ENCODE results near the gene PATE4. TPM values are rescaled to one million over a fixed set of nuclear protein-coding genes. Genes with fewer than 3 reads are reported as not detected.

The PATE4 gene
- total RNA-seq, 6 experiments from 2014 or later = not detected

DNA sequence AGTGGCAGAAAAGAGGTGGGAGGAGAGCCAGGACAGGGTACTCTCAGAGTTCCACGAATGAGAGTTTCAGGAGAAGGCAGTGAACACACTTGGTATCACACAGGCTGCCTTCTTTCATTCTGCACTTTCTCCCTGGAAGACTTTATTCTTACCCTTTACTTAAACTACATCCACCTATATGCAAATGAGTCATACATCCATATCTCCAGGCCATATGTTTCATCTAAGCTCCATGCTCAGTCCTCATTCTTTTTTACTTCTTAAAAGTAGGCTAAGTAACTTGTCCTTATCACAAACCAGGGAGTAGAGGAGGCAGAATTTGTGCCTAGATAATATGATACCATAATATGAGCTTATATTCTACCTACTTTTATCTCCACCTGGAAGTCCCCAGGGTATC lies 48.2 kb downstream of the PATE4 start:
- 38% methylated on average over 1 of the region's 1 CpG for WGBS (ENCODE audit: insufficient coverage, low coverage, low lambda C conversion rate, missing lambda C conversion rate)
- Histone ChIP-seq H3K4me1 (no peaks in the 10 kb centered on the region), H3K9me3 (no peaks in the 10 kb centered on the region), H3K36me3 (no peaks in the 10 kb centered on the region), H3K27me3 (no peaks in the 10 kb centered on the region), H3K4me3 (no peak overlapping the region), H3K27ac (no peak overlapping the region)
- DNase-seq (no peak), ATAC-seq (no peak)
- no peak for TF ChIP-seq POLR2A (IDR thresholded peaks at IDR 0.05)
- TF ChIP-seq, protein P1, sequence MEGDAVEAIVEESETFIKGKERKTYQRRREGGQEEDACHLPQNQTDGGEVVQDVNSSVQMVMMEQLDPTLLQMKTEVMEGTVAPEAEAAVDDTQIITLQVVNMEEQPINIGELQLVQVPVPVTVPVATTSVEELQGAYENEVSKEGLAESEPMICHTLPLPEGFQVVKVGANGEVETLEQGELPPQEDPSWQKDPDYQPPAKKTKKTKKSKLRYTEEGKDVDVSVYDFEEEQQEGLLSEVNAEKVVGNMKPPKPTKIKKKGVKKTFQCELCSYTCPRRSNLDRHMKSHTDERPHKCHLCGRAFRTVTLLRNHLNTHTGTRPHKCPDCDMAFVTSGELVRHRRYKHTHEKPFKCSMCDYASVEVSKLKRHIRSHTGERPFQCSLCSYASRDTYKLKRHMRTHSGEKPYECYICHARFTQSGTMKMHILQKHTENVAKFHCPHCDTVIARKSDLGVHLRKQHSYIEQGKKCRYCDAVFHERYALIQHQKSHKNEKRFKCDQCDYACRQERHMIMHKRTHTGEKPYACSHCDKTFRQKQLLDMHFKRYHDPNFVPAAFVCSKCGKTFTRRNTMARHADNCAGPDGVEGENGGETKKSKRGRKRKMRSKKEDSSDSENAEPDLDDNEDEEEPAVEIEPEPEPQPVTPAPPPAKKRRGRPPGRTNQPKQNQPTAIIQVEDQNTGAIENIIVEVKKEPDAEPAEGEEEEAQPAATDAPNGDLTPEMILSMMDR (IDR thresholded peaks at IDR 0.05) = no peak
- intact Hi-C loops (cut with DNase I) = no loop called here

DNA sequence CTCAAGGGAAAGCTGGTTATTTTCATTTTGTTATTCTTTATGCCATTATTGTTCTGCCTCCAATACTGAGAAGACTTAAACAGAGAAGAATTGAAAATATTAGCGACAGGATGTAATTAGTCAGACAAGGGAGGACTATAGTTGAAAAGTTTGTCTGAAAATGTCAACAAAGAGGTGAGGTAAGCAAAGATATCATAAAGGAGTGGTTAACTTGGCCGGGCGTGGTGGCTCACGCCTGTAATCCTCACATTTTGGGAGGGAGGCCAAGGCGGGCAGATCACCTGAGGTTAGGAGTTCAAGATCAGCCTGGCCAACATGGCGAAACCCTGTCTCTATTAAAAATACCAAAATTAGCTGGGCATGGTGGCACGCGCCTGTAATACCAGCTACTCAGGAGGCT lies 50.3 kb downstream of the PATE4 start:
- Histone ChIP-seq H3K27me3 (no peaks in the 10 kb centered on the region), H3K27ac (no peak overlapping the region)
- no peak for ATAC-seq

DNA sequence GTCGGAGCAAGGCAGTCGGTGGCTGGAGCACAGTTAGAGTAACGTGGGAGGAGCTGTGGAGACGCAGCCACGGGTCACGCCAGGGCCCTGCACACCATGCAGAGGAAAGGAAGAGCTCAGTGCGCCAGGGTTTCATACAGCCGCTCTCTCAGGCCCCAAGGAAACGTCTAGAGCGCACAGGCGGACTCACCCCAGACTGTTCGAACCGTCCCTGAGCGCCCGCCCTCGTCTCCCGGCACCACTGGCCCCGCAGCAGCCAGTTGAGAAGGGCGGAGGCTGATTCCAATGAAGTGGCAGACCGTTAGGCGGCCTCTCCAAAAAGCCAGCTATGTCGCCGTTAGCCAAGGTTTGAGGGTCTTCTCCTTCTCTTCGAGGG lies 53.9 kb downstream of the PATE4 start:
- Histone ChIP-seq H3K4me1 (peaks cover 0 to 7% (median 2%) of the 10 kb centered on the region in 4 donors), H3K9me3 (no peaks in the 10 kb centered on the region), H3K4me3 (peak overlapping the region; percentile 64 to 87 (median 81)), H3K27ac (peak overlapping the region; percentile 17 to 91 (median 86)), H3K27me3 (no peaks in the 10 kb centered on the region), H3K36me3 (no peaks in the 10 kb centered on the region)
- DNase-seq = peak in 2 of 3 donors; percentile 48 to 63
- peak; percentile 4 to 15 (median 11) for ATAC-seq
- 33% methylated on average over 5 of the region's 24 CpGs for WGBS (ENCODE audit: insufficient coverage, low coverage, low lambda C conversion rate, missing lambda C conversion rate)
- TF ChIP-seq, protein P1 (IDR thresholded peaks at IDR 0.05) = no peak
- TF ChIP-seq POLR2A (IDR thresholded peaks at IDR 0.05) = no peak
- intact Hi-C loops (cut with DNase I) = no loop called here

More for the DNA sequence above, 50.3 kb downstream of the PATE4 start:
- intact Hi-C loops (cut with DNase I) = no loop called here
- 71% methylated on average over 5 of the region's 8 CpGs for WGBS (ENCODE audit: insufficient coverage, low coverage, low lambda C conversion rate, missing lambda C conversion rate)
- no peaks in the 10 kb centered on the region for H3K4me1 ChIP-seq
- TF ChIP-seq, protein P1 (IDR thresholded peaks at IDR 0.05) = no peak
- TF ChIP-seq POLR2A (IDR thresholded peaks at IDR 0.05) = no peak
- no peak overlapping the region for H3K4me3 ChIP-seq
- no peaks in the 10 kb centered on the region for H3K36me3 ChIP-seq
- H3K9me3 ChIP-seq = no peaks in the 10 kb centered on the region
- no peak for DNase-seq

DNA sequence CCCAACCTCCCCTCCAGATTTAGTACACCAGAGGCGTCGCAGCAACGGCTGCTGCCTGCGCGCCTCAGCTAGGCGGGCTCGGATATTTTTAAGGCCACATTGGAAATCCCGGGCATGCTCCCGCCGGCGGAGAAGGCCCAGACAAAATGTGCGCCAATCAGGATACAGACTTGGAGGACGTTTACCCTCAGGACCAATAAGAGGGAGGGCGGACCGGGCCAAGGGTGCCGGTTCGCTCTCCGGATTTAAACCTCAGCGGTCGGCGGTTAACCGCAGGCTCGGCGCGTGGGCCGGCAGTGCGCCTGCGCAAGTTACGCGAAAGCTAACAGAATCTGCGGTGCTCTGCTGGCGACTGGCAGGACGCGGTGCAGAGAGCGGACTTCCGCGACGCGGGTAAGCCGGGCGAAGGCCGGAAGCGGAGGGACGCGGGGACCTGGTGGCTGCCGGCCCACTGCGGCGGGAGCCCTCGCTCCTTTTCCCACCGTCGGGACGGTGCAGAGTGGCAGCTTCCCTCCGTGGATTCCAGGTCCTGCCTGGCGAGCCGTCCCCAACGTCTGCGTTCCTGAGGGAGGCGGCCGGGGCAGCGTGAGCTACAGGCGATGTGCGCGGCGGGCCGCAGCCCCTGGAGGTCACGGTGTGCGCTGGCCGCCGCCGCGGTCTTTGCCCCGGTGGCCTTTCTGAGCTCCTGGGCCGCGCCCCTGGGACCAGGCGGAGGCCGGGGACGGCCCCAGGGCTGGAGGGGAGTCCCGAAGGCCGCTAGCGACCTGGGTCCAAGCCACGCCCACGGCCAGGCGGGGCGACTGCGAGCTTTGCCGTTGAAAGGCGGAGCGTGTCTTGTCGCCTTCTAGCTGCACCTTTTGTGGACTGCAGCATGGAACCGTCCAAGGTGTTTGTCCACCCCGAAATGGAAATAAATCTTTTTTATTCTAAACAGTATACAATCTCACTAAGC lies 54.5 kb downstream of the PATE4 start, which contains the start of gene HYLS1:
TSS of gene HYLS1 (plus strand) at position 296 of the 952 bp plus-strand sequence. CDS start 11,701 bp downstream, outside the sequence.
- no peaks in the 10 kb centered on the region for H3K36me3 ChIP-seq
- no peaks in the 10 kb centered on the region for H3K9me3 ChIP-seq
- H3K4me3 ChIP-seq = peak within 1 kb of the TSS; percentile 64 to 87 (median 81)
- H3K27me3 ChIP-seq = no peaks in the 10 kb centered on the region
- peak; percentile 95 to 97 (median 96) for DNase-seq
- H3K27ac ChIP-seq = peak within 1 kb of the TSS; percentile 82 to 91 (median 86)
- peak; percentile 87 for TF ChIP-seq POLR2A (IDR thresholded peaks at IDR 0.05)
- TF ChIP-seq, protein P1 (IDR thresholded peaks at IDR 0.05) = peak; percentile 8 to 52 (median 46)
- ATAC-seq = peak; percentile 90 to 96 (median 94)
- 0% methylated on average over 14 of the region's 91 CpGs for WGBS (ENCODE audit: insufficient coverage, low coverage, low lambda C conversion rate, missing lambda C conversion rate)
- intact Hi-C loops (cut with DNase I) = no loop called here
- peaks cover 0 to 13% (median 6%) of the 10 kb centered on the region in 4 donors for H3K4me1 ChIP-seq

Other genes with a start within 250 kb of the PATE4 start
- gene STT3A, start 240.5 kb upstream of the PATE4 start, total RNA-seq = 100 to 1,000 TPM in 1 of 6 experiments, 10 to 100 TPM in 5; 73.3 to 108 (median 86.8) TPM
- gene CHEK1, start 208.2 kb upstream of the PATE4 start, total RNA-seq = 1 to 10 TPM in 4 of 6 experiments, under 1 TPM in 2; 0.59 to 6.9 (median 1.7) TPM
- gene ACRV1, start 152.5 kb upstream of the PATE4 start, total RNA-seq = not detected
- not detected for gene PATE1, start 87.0 kb upstream of the PATE4 start, total RNA-seq
- gene PATE2, start 54.5 kb upstream of the PATE4 start, total RNA-seq = not detected
- not detected for gene PATE3, start 45.2 kb upstream of the PATE4 start, total RNA-seq
- gene HYLS1, start 54.4 kb downstream of the PATE4 start, total RNA-seq = 1 to 10 TPM; 1.7 to 3.5 (median 3.2) TPM
- gene PUS3, start 69.9 kb downstream of the PATE4 start, total RNA-seq = 10 to 100 TPM; 11.8 to 24.7 (median 17.4) TPM
- under 1 TPM in 4 of 6 experiments, not detected in 2; 0.17 to 0.28 (median 0.21) TPM for gene DDX25, start 71.2 kb downstream of the PATE4 start, total RNA-seq
- gene VSIG10L2, start 112.7 kb downstream of the PATE4 start, total RNA-seq = under 1 TPM in 1 of 6 experiments, not detected in 5; 0.06 TPM
- 1 to 10 TPM; 1.8 to 4.1 (median 3.3) TPM for gene CDON, start 229.6 kb downstream of the PATE4 start, total RNA-seq

All from right lobe of liver (tissue), 6 donors.